WTC11 (cell line): Measurements from ENCODE around the gene LRP1. TPM values are rescaled to one million over a fixed set of nuclear protein-coding genes. Genes with fewer than 3 reads are reported as not detected.

ENCODE experiments used
- ATAC-seq: fragments of 200-7000 bp; cut with Tn5 transposase; 2 replicates; pipeline ENCODE4 v1.10.0; 2021; ENCODE audit warnings: mild to moderate bottlenecking, moderate library complexity
- CTCF ChIA-PET: fragments of 300-600 bp; sonication (Branson Sonifier 250); formaldehyde crosslinking; loops from one replicate; lab custom pipeline; 2021; ENCODE audit warnings: antibody characterized with exemption; lab: Charles Lee
- POLR2A ChIA-PET: fragments of 350-600 bp; sonication (Branson Sonifier 250); formaldehyde crosslinking; loops from one replicate; lab custom pipeline; 2021; ENCODE audit warnings: antibody characterized with exemption; lab: Charles Lee
- DNase-seq: peaks from one replicate; pipeline ENCODE4 v3.0.0; 2021; ENCODE audit warnings: low spot score
- H3K27ac Mint-ChIP-seq: 2 replicates; pipeline ENCODE4 v1.8.0; 2021; ENCODE audit warnings: mixed read lengths
- H3K27me3 Mint-ChIP-seq: 2 replicates; pipeline ENCODE4 v1.8.0; 2021; ENCODE audit warnings: low read depth, mild to moderate bottlenecking, moderate library complexity, mixed read lengths
- H3K36me3 Mint-ChIP-seq: 2 replicates; pipeline ENCODE4 v1.8.0; 2021; ENCODE audit warnings: mixed read lengths
- H3K4me1 Mint-ChIP-seq: 2 replicates; pipeline ENCODE4 v1.8.0; 2022; ENCODE audit warnings: mixed read lengths
- H3K4me3 Mint-ChIP-seq: 2 replicates; pipeline ENCODE4 v1.8.0; 2021; ENCODE audit warnings: mild to moderate bottlenecking, moderate library complexity, mixed read lengths
- H3K9me3 Mint-ChIP-seq: 2 replicates; pipeline ENCODE4 v1.8.0; 2021; ENCODE audit warnings: mixed read lengths
- ATF1 ChIP-seq: sonication (generic); formaldehyde crosslinking; IDR thresholded peaks from 2 replicates; pipeline ENCODE4 v1.8.1; 2023; ENCODE audit warnings: mild to moderate bottlenecking, moderate library complexity, missing genetic modification reagents
- ELF4 ChIP-seq: sonication (generic); formaldehyde crosslinking; IDR thresholded peaks from 2 replicates; pipeline ENCODE4 v1.8.1; 2022; ENCODE audit warnings: low read depth, mild to moderate bottlenecking, moderate library complexity, missing genetic modification reagents
- FOXP4 ChIP-seq: sonication (generic); formaldehyde crosslinking; IDR thresholded peaks from 2 replicates; pipeline ENCODE4 v1.8.0; 2022; ENCODE audit warnings: mild to moderate bottlenecking, missing genetic modification reagents
- JAZF1 ChIP-seq: fragments of 250-450 bp; sonication (Bioruptor Pico); IDR thresholded peaks from 2 replicates; pipeline ENCODE4 v1.9.0; 2021; ENCODE audit warnings: moderate library complexity, mild to moderate bottlenecking, inconsistent platforms
- KAT7 ChIP-seq: sonication (generic); formaldehyde crosslinking; IDR thresholded peaks from 2 replicates; pipeline ENCODE4 v1.8.1; 2023; ENCODE audit warnings: missing genetic modification reagents, mild to moderate bottlenecking, borderline replicate concordance
- MXD4 ChIP-seq: fragments of 250-450 bp; sonication (Bioruptor Pico); IDR thresholded peaks from 2 replicates; pipeline ENCODE4 v1.8.0; 2021; ENCODE audit warnings: mild to moderate bottlenecking, moderate library complexity, borderline replicate concordance
- NFATC4 ChIP-seq: fragments of 250-450 bp; sonication (Bioruptor Pico); IDR thresholded peaks from 2 replicates; pipeline ENCODE4 v1.9.0; 2021; ENCODE audit warnings: mild to moderate bottlenecking
- NR1H2 ChIP-seq: sonication (generic); formaldehyde crosslinking; IDR thresholded peaks from 2 replicates; pipeline ENCODE4 v1.9.0; 2021; ENCODE audit warnings: mild to moderate bottlenecking, moderate library complexity, missing genetic modification reagents
- NR3C1 ChIP-seq: sonication (generic); formaldehyde crosslinking; conservative IDR thresholded peaks from 2 replicates; pipeline ENCODE4 v1.8.1; 2023; ENCODE audit warnings: low read depth, mild to moderate bottlenecking, missing genetic modification reagents
- RELA ChIP-seq: sonication (generic); formaldehyde crosslinking; IDR thresholded peaks from 2 replicates; pipeline ENCODE4 v1.8.1; 2022; ENCODE audit warnings: missing genetic modification reagents, mild to moderate bottlenecking, borderline replicate concordance
- SOX15 ChIP-seq: fragments of 250-450 bp; sonication (Bioruptor Pico); IDR thresholded peaks from 2 replicates; pipeline ENCODE4 v1.9.0; 2021; ENCODE audit warnings: mild to moderate bottlenecking
- TP53 ChIP-seq: sonication (generic); formaldehyde crosslinking; IDR thresholded peaks from 2 replicates; pipeline ENCODE4 v1.8.1; 2023; ENCODE audit warnings: mild to moderate bottlenecking, missing genetic modification reagents
- ZNF396 ChIP-seq: fragments of 250-450 bp; sonication (Bioruptor Pico); IDR thresholded peaks from 2 replicates; pipeline ENCODE4 v1.8.0; 2021; ENCODE audit warnings: mild to moderate bottlenecking, moderate library complexity, borderline replicate concordance
- ZNF532 ChIP-seq: fragments of 250-450 bp; sonication (Bioruptor Pico); IDR thresholded peaks from 2 replicates; pipeline ENCODE4 v1.9.0; 2021; ENCODE audit warnings: mild to moderate bottlenecking, borderline replicate concordance
- ZNF671 ChIP-seq: fragments of 250-450 bp; sonication (Bioruptor Pico); IDR thresholded peaks from 2 replicates; pipeline ENCODE4 v1.8.0; 2021; ENCODE audit warnings: mild to moderate bottlenecking
- total RNA-seq: library from RNA; stranded (reverse); gene quantifications from 3 replicates; pipeline ENCODE4 v1.2.3, GENCODE V29; 2021
- TF ChIP-seq, protein P1 (sequence below): sonication (generic); formaldehyde crosslinking; IDR thresholded peaks from 2 replicates; pipeline ENCODE4 v1.8.1; 2022; ENCODE audit warnings: mild to moderate bottlenecking, moderate library complexity, missing genetic modification reagents
- TF ChIP-seq, protein P2 (sequence below): sonication (generic); formaldehyde crosslinking; IDR thresholded peaks from 2 replicates; pipeline ENCODE4 v1.8.1; 2022; ENCODE audit warnings: missing genetic modification reagents, borderline replicate concordance
- TF ChIP-seq, protein P3 (sequence below): sonication (generic); formaldehyde crosslinking; IDR thresholded peaks from 2 replicates; pipeline ENCODE4 v1.8.0; 2022; ENCODE audit warnings: mild to moderate bottlenecking, missing genetic modification reagents

LRP1 gene
- total RNA-seq, 1 experiment from 2014 or later = 120 TPM

- peaks cover 13% of the 10 kb centered on the region for H3K4me1 Mint-ChIP-seq
- H3K9me3 Mint-ChIP-seq = no peaks in the 10 kb centered on the region
- ATAC-seq = no peak
- H3K27me3 Mint-ChIP-seq = no peaks in the 10 kb centered on the region
- POLR2A ChIA-PET = interaction anchor here (1.4 kb wide), 1 partner anchor 12 kb away, joined by 4 read pairs; the partner anchor contains the start of gene STAT6
- H3K27ac Mint-ChIP-seq = no peak overlapping the region
- no peak for TF ChIP-seq ZNF671 (CRISPR knock-in tag)
- no peak for TF ChIP-seq ELF4 (CRISPR knock-in tag)
- no peak for TF ChIP-seq NR3C1 (CRISPR knock-in tag)
- TF ChIP-seq, protein P1, sequence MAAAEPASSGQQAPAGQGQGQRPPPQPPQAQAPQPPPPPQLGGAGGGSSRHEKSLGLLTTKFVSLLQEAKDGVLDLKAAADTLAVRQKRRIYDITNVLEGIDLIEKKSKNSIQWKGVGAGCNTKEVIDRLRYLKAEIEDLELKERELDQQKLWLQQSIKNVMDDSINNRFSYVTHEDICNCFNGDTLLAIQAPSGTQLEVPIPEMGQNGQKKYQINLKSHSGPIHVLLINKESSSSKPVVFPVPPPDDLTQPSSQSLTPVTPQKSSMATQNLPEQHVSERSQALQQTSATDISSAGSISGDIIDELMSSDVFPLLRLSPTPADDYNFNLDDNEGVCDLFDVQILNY (CRISPR knock-in tag) = no peak
- TF ChIP-seq, protein P2, sequence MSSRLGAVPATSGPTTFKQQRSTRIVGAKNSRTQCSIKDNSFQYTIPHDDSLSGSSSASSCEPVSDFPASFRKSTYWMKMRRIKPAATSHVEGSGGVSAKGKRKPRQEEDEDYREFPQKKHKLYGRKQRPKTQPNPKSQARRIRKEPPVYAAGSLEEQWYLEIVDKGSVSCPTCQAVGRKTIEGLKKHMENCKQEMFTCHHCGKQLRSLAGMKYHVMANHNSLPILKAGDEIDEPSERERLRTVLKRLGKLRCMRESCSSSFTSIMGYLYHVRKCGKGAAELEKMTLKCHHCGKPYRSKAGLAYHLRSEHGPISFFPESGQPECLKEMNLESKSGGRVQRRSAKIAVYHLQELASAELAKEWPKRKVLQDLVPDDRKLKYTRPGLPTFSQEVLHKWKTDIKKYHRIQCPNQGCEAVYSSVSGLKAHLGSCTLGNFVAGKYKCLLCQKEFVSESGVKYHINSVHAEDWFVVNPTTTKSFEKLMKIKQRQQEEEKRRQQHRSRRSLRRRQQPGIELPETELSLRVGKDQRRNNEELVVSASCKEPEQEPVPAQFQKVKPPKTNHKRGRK (CRISPR knock-in tag) = no peak
- no peak for TF ChIP-seq JAZF1 (CRISPR knock-in tag)
- no peak for TF ChIP-seq FOXP4 (CRISPR knock-in tag)
- no peak for TF ChIP-seq KAT7 (CRISPR knock-in tag)
- no peak for TF ChIP-seq ZNF396 (CRISPR knock-in tag)
- TF ChIP-seq, protein P3, sequence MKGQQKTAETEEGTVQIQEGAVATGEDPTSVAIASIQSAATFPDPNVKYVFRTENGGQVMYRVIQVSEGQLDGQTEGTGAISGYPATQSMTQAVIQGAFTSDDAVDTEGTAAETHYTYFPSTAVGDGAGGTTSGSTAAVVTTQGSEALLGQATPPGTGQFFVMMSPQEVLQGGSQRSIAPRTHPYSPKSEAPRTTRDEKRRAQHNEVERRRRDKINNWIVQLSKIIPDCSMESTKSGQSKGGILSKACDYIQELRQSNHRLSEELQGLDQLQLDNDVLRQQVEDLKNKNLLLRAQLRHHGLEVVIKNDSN (CRISPR knock-in tag) = no peak
- no peak for TF ChIP-seq ZNF532 (CRISPR knock-in tag)
- no peak for TF ChIP-seq MXD4 (CRISPR knock-in tag)
- TF ChIP-seq ATF1 (CRISPR knock-in tag) = no peak
- TF ChIP-seq RELA (CRISPR knock-in tag) = no peak
- no peak for TF ChIP-seq SOX15
- no peak for TF ChIP-seq NR1H2 (CRISPR knock-in tag)
- TF ChIP-seq NFATC4 (CRISPR knock-in tag) = no peak
- TF ChIP-seq TP53 (CRISPR knock-in tag) = no peak
- TF ChIP-seq, all 79 proteins: peak for 0
- CTCF ChIA-PET = interaction anchor here (0.7 to 6.5 kb wide), 5 partner anchors 12 to 84 kb away, joined by 3 to 46 read pairs (median 3); partner anchors contain the start of gene STAT6
- Mint-ChIP-seq H3K4me3 (no peak overlapping the region), H3K36me3 (peaks cover 33% of the 10 kb centered on the region)
- no peak for DNase-seq
These were observed 29.1 kb upstream of the LRP1 start for GRCh38 chr12:57099047-57099714.
